Fibroblast of the aortic adventitia (primary cell): Measurements from ENCODE around the gene POLA1. TPM values are rescaled to one million over a fixed set of nuclear protein-coding genes. Genes with fewer than 3 reads are reported as not detected.

Experiments used
- DNase-seq: peaks from one replicate; pipeline ENCODE4 v3.0.0-alpha.2; 2010; ENCODE audit warnings: low read depth
- H3K4me3 ChIP-seq: 2 replicates; pipeline ENCODE4 v1.5.1; 2011; ENCODE audit warnings: low read depth, mild to moderate bottlenecking, control low read depth, low read length, moderate library complexity
- CTCF ChIP-seq: IDR thresholded peaks from 2 replicates; pipeline ENCODE4 v1.5.1; 2011; ENCODE audit warnings: mild to moderate bottlenecking, low read length, control low read depth, inconsistent platforms; ENCODE audit not compliant: insufficient read depth
- total RNA-seq: library from RNA; depleted of rRNA; stranded (reverse); fragments of >200 nt; gene quantifications from 2 replicates; pipeline ENCODE4 v1.2.3, GENCODE V29; 2012; ENCODE audit warnings: low replicate concordance

The POLA1 gene
- total RNA-seq, 1 donor: 24.9 TPM

- no peak overlapping the region for H3K4me3 ChIP-seq
- no peak for DNase-seq
- TF ChIP-seq CTCF: no peak
Observed at GRCh38 chrX:25017667-25018247, 324.0 kb downstream of the POLA1 start.

- no peak for DNase-seq
- no peak overlapping the region for H3K4me3 ChIP-seq
- no peak for TF ChIP-seq CTCF
Observed at GRCh38 chrX:25018682-25019081, 325.0 kb downstream of the POLA1 start.

- TF ChIP-seq CTCF: no peak
- no peak overlapping the region for H3K4me3 ChIP-seq
- no peak for DNase-seq
Observed at GRCh38 chrX:25019707-25020390, 326.1 kb downstream of the POLA1 start.

GRCh38 chrX:25020391-25020904 is 326.7 kb downstream of the POLA1 start:
- DNase-seq: no peak
- no peak for TF ChIP-seq CTCF
- H3K4me3 ChIP-seq: no peak overlapping the region

GRCh38 chrX:25020905-25021449 is 327.3 kb downstream of the POLA1 start:
- no peak overlapping the region for H3K4me3 ChIP-seq
- peak; percentile 46 for TF ChIP-seq CTCF
- DNase-seq: no peak

GRCh38 chrX:25022499-25023325 is 329.0 kb downstream of the POLA1 start:
- DNase-seq: no peak
- H3K4me3 ChIP-seq: no peak overlapping the region
- TF ChIP-seq CTCF: no peak
